ENCODE results near the gene LRMDA.

LRMDA gene

GRCh38 chr10:76422769-76423168, 991.3 kb downstream of the LRMDA start:
- in situ Hi-C loops (cut with HindIII; ENCODE audit: low sequenced_read_pairs) = no loop called here
- no peak overlapping the region for H3K4me3 ChIP-seq (ENCODE audit: low read depth, low read length)
- no peak for DNase-seq (ENCODE audit: low read depth)

GRCh38 chr10:76428551-76429367, 997.3 kb downstream of the LRMDA start:
- TF ChIP-seq CTCF (IDR thresholded peaks at IDR 0.05; ENCODE audit: low read depth, low read length, missing control alignments) = no peak
- peak; percentile 88 for DNase-seq (ENCODE audit: low read depth)
- in situ Hi-C loops (cut with HindIII; ENCODE audit: low sequenced_read_pairs) = no loop called here
- no peak overlapping the region for H3K4me3 ChIP-seq (ENCODE audit: low read depth, low read length)

More at GRCh38 chr10:76422769-76423168, 991.3 kb downstream of the LRMDA start:
- TF ChIP-seq CTCF (IDR thresholded peaks at IDR 0.05; ENCODE audit: low read depth, low read length, missing control alignments) = no peak

- H3K4me3 ChIP-seq (ENCODE audit: low read depth, low read length) = no peak overlapping the region
- in situ Hi-C loops (cut with HindIII; ENCODE audit: low sequenced_read_pairs) = no loop called here
- TF ChIP-seq CTCF (IDR thresholded peaks at IDR 0.05; ENCODE audit: low read depth, low read length, missing control alignments) = no peak
- DNase-seq (ENCODE audit: low read depth) = no peak
Measured at GRCh38 chr10:76429368-76430060, 998.1 kb downstream of the LRMDA start.

- DNase-seq (ENCODE audit: low read depth) = no peak
- H3K4me3 ChIP-seq (ENCODE audit: low read depth, low read length) = no peak overlapping the region
- in situ Hi-C loops (cut with HindIII; ENCODE audit: low sequenced_read_pairs) = no loop called here
- TF ChIP-seq CTCF (IDR thresholded peaks at IDR 0.05; ENCODE audit: low read depth, low read length, missing control alignments) = no peak
Measured at GRCh38 chr10:76430061-76430645, 998.7 kb downstream of the LRMDA start.

GRCh38 chr10:76432016-76433012, 1000.9 kb downstream of the LRMDA start:
- no peak overlapping the region for H3K4me3 ChIP-seq (ENCODE audit: low read depth, low read length)
- in situ Hi-C loops (cut with HindIII; ENCODE audit: low sequenced_read_pairs) = no loop called here
- DNase-seq (ENCODE audit: low read depth) = peak; percentile 64
- no peak for TF ChIP-seq CTCF (IDR thresholded peaks at IDR 0.05; ENCODE audit: low read depth, low read length, missing control alignments)

Measured in astrocyte of the cerebellum (primary cell).